Hematopoietic multipotent progenitor cell (in vitro differentiated cells): ENCODE data around the gene LRP1-AS. TPM values are rescaled to one million over a fixed set of nuclear protein-coding genes. Genes with fewer than 3 reads are reported as not detected.
A peak's percentile ranks its signal among the peaks of the same experiment; 100 is the strongest.
"Not testable (repeated sequence)": the region's sequence is repeated elsewhere in the genome, so short reads cannot be mapped to it uniquely, and the experiment has no call there.

Experiments used
- DNase-seq, 3 donors: peaks; one replicate each; pipeline ENCODE4 v3.0.0-alpha.2; 2011 to 2015; ENCODE audit warnings: low read depth in 2 of 3, low spot score in 2 of 3
- total RNA-seq: library from RNA; depleted of rRNA; stranded (reverse); fragments of >200 nt; gene quantifications from one replicate; pipeline ENCODE4 v1.2.3, GENCODE V29; 2012

LRP1-AS gene
- total RNA-seq, 1 donor = not detected

DNA sequence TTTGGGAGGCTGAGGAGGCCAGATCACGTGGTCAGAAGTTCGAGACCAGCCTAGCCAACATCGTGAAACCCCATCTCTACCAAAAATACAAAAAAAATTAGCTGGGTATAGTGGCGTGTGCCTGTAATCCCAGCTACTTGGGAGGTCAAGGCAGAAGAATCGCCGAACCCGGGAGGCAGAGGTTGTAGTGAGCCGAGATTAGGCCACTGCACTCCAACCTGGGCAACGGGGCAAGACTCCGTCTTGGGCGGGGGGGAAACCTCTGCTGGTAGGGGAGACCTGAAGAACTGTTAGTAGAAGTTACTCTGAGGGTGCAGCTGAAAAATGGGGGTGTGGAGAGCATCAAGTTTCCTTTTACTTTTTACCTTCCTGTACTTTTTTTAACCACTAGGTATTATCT, 21.4 kb downstream of the LRP1-AS start:
- no peak for DNase-seq

DNA sequence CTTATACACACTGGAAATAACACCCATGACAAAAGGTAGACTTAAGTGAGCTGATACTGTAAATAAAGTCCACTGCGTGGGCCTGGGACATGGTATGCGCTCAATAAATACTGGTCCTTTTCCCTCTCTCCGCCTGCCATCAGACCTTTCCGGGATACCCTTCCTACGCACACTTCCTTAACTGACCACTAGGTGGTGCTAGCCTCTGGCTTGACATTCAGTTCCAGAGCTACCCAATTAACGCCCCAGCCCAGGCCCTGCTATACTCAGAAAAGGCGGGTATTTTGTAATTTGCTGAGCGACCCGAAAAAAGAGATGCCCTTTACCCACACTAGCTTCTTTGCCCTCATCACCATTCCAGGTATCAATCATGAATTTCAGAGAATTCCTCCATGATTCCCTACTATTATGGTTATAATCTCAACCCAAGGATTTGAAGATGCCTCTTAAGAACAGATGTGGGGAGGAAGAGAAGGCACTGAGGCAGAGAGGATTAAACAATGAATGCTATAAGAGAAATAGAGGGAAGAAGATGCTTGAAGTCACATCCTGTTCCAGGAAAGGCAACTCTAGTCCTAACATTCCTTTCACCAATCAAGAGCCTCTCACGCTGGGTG, 23.1 kb downstream of the LRP1-AS start:
- peak; percentile 50 to 84 (median 63) for DNase-seq

DNA sequence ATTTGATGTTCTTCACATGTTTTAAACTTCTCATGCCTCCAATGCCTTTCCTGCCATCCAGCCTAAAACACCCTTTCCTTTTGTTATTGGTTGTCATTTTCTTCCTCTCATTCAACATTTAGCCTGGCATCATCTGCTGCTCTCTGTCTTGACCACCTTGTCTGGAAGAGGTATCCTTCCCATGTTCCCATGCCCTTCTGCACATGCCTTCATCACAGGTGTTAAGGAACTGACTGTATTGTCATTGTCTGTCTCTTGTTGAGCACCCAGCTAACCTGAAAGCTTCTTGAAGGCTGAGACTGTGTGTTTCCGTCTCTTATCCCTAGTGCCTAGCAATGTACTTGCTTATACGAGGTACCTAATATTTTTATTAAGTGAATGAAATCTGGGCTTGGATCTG, 23.6 kb downstream of the LRP1-AS start:
- DNase-seq = no peak

DNA sequence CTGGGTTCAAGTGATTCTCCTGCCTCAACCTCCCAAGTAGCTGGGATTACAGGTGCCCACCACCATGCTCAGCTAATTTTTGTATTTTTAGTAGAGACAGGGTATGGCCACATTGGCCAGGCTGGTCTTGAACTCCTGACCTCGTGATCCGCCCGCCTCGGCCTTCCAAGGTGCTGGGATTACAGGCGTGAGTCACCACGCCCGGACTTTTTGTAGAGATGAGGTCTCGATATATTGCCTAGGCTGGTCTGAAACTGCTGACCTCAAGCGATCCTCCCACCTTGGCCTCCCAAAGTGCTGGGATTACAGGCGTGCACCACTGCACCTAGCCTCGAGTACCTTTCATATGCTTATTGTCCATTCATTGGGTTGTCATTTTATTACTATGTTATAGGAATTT, 26.7 kb downstream of the LRP1-AS start:
- not testable (repeated sequence) for DNase-seq

- DNase-seq = no peak
Measured at GRCh38 chr12:57119294-57120085, 27.9 kb downstream of the LRP1-AS start.

DNA sequence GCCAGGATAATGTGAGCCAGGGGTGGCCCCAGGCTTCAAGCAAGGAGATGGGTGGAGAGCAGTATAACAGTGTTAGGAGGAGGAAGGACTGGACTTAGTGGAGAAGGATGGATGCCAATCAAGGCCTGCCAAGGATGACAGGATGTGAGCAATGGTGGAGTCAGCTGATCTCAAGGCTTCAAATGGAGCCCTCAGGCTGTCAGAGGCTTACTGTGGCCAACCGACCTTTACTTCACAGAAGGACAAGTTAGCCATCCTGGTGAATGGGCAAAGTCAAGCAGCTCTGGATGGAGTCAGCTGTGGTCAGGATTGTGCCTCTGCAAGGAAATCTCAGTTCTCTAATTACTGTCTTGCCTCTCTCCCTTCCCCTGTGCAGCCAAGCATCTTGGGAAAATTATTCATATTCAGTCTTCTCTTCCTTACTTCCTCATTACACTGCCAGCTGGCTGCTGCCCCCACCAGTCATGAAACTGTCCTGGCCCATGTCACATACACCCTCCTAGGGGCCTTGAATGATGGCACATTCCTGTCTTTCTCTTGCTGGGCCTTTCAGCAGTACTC, 28.6 kb downstream of the LRP1-AS start:
- DNase-seq = peak in 1 of 3 donors; percentile 32

DNA sequence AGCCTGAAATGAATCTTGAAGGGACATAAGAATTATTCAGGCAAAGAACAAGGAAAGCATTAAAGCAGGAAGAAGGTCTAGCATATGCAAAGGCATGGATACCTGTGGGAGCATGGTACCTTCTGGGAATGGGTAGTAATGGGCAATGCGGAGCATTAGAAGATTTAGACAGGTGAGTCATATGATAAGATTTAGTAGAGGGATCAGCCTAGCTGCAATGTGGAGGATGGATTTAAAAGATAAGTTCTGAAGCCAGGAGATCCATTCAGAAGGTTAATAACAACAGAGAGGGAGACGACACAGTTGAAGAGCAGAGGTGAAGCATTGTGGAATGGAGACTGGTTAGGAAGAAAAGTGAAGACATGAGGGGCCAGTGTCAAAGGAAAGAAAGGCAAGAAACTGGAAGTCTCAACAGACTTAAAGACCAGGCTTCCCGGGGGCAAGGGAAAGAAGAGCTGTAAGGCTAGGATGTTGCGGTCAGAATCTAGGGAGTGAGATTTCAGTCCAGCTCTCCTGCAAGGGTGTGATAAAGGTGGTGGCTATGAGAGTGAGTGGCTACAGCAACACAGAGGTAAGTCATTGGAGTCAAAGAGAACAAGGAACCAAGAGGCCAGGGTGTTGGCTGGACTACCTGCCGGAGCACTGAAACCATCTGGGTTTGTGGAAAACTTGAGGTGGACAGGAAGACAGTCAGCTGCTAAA, 30.7 kb downstream of the LRP1-AS start:
- no peak for DNase-seq

- DNase-seq = no peak
Measured at GRCh38 chr12:57112492-57113294, 34.7 kb downstream of the LRP1-AS start.

DNA sequence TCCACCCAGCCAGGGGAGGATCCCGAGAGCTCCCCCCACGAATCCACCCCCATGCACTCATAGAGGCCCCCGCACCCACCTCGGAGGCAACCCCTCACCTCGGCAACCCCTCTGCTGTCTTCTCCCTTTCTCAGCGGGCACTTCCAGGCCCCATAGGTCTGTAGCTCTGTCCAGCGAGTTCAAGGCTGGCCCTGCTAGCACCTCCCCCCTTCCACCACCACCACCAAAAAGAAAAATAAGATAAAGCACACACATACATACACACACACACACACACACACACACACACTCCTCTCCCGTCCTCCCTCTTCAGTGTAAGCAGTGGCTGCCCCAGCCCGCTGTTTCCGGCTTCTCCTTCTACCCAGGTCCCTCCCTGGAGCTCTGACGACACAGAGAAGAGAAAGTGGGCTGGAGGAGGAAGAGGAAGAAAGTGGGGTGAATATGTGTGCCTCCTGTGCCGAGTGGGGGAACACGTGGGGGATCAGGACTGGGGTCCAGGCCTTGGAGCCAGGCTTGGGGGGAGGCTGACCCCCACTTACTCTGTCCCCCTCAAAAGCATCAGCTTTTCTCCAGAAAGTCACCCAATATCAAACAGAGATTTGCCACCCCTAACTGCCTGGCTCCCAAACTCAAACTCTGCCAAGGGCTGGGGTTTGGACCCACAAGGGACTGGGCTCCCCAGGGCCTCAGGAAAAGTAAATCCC, 36.2 kb downstream of the LRP1-AS start, which contains the start of gene STAT6:
STAT6 (minus strand) TSS at position 332 of the 704 bp plus-strand sequence. CDS start 3,084 bp downstream, outside the sequence.
- peak in 2 of 3 donors; percentile 90 to 95 for DNase-seq

DNA sequence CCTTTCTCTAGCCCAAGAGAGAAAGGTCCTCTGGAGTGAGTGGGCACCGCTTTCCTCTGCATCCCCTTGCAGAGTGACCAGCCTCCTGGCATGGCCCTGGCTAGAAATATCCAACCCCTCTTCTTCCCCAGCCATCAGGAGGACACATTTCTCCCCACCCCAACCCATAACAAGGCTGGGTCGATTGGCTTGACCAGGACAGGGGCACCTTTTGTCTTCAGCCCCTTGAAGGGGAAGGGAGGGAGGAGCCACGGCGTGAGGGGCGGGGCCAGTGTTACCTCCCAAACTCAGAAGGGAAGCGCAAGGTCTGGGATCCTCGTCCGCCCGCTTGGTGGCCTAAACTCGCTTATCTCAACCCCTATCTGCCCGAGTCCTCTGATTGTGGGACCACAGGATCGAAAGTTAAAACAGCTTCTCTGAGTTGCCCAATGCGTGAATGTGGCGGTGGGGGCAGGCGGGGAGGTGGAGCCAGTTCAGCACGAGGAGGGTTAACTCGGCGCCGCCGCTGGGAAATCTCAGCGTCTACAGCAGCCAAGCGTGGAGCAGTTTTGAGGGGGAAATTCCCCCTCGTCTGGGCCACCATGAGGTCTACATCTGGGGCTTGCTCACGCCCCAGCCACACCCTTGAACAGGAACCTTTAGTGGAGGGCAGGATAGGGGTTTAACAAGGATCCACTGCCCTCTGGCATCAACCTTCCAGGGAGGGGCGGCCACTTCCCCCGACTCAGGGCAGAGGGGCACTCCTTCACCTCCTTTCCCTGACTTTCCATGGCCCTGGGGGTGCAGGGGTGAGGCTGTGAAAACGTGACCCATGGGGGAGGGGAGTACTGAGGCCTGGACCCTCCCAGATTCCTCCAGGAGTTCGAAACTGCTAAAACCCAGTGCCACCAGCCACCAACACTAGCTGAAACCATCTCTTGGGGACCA, 37.1 kb downstream of the LRP1-AS start:
- peak in 2 of 3 donors; percentile 58 to 63 for DNase-seq

DNA sequence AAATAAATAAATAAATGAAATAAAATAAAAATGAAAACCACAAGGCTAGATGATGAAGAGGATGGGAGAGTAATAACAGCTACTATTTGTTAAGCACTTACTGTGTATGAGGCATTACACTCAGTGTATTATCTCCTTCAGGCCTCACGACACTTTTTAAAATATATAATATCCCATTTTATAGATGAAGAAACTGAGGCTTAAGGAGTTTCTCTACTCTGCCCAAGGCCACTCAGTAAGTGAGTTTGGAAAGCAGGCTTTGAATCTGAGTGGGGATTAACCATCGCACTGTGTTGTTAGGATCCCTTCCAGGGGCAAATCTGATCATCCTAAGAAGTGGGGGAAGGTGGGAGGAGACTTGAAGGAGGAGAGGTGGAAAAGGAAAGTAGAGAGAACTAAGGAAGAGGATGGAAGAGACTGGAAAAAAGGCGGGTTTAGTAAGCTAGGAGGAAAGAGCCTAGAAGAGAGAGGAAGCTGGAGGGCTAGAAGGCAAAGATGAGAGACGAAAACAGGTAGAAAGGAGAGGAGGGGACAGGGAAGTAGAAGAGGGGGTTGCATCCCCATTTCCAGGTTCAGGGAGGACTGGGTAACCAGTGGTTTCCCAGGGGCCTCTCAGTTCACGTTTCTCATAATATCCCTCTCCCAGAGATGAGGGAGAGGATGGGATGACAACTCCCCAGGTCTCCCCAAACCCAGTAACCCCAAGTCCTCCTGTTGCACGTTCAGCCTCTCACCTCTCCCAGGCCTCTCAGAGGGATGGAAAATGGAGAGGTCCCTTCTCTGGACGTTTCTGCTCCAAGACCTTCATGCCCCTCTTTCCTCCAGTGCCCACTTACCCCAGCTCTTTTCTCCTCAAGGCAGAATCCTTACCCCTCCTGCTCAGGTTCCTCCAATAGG, 38.0 kb downstream of the LRP1-AS start:
- no peak for DNase-seq

- DNase-seq = no peak
Measured at GRCh38 chr12:57107456-57108155, 39.8 kb downstream of the LRP1-AS start.

DNA sequence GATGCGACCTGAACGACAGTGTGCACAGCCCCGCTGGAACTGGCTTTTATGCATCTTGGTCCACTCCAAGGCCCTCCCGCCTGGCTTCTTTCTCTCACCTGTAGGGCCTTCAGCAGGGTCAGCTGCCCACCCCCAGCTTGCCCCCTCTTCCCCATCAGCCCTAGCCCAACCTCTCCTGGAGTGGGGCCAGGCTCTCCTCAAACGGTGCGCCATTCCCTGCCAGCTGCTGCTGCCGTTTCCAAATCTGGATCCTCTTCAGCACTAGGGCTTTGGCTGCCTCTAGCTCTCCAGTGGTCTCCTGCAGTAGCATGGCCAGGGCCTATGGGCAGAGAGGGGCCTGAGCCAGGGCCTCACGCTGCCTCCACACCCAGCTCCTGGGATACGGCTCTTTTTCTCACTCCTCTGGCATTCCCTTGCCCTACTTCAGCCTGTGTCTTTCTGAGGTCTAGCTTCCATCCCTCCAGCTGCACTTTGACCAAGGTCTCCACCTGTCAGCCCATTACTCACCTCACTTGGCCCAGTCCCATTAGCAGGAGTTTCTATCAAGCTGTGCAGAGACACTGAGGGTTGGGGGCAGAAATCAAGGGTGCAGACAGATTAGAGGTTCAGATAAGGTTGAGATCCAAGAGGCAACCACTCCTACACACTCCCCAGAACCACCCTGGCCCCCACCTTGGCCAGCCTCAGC, 41.3 kb downstream of the LRP1-AS start:
- no peak for DNase-seq

DNA sequence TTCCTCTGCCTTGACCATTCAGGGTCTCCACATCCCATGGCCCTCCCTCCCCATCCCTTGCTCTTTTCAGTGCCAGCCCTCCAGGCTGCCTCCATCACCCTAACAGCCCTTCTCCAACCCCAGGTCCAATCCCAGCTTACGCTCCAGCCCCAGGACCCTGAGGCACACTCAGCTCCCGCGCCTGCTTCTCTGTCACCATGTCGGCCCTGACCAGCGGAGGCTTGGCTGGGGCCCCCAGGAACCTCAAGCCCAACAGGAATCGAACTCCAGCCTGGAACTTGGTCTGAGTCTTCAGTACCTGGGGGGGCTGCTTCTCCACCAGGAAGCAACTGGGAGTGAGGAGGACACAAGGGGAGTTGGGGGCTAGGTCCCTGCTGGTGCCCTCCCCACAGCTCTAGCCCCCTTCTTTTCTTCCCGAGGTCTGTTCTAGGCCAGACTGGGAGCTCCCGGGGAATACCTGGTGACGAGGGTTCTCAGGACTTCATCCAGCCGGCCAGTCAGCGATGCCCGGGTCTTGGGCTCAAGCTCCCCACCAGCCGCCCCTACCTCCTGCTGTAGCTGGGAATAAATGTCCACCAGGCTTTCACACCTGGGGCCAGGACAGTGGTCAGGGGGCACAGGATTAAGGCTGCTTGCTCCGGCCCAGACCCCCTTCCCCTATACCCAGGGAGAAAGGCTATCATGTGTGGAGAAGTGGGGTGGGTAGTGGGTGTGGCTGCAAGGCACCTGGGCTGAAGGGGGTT, 42.2 kb downstream of the LRP1-AS start:
- no peak for DNase-seq

DNA sequence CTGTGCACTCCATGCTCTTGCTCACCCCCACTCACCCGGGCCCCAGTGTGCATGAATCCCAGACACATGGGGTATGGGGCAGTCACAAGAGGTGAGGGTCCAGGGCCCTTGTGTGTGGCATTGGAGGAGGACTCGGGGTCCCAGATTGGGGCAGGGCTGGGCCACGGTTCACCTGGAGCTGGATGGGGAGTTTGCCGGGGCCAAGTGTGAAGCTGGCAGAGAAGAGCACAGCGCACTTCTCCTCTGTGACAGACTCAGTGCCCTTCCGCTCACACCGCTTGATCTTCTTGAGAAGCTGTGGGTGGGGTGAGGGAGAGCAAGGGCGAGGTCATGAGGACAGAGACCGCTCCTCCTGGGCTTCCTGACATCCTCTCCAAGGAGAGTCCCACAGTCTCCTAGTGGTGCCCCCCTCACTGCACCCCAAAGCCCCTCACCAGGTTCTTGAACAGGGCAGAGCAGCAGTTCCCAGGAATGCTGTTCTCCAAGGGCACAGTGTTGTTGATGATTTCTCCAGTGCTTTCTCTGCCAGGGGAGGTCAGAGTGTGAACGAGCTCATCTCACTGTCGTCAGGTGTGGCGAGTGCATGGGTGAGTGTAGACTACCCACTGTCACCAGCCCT, 43.0 kb downstream of the LRP1-AS start:
- no peak for DNase-seq
